HG03139 (cell line): ENCODE measurements around the gene METTL1.

Source experiments
- ATAC-seq: cut with Tn5 transposase; IDR thresholded peaks from one replicate; pipeline ENCODE4 v1.9.1; 2021; ENCODE audit not compliant: unreplicated experiment

METTL1 gene

DNA sequence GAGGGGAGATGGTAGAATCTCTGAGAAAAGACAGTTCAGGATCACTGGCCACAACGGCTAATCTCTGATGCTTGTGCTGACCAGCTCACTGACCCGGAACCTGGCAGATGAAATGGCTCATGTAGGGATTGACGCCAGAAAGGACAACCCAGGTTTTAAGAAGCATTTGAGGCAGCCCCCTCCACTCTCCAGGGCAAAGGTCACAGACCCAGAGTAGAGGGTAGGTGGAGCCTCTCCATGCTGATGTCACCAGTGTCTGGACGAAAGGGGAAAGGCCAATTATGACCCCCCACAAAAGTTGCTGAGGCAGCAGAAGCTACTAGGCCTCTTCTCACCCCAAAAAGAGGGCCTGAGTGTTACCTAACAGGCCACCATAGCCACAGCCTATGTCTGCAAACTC is 1.2 kb downstream of the METTL1 start:
- no peak for ATAC-seq

DNA sequence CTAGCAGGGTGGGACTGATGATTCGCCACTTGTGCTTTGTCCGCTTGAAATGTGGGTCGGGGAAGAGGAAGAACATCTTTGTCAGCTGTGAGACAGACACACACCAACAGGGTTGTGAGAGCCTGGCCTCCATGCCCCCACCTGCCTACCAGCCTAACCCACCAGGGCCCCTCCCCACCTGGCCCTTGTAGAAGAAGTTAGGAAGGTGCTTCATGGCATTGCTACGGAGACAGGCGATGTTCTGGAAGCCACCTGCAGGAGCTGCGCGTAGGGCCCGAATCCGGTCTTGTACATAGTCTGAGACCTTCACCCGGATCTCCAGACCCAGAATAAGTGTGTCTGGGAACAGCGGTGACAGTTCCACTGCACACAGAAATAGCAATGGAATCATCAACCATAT is 2.3 kb downstream of the METTL1 start:
- ATAC-seq = no peak

- no peak for ATAC-seq
These were observed 4.0 kb downstream of the METTL1 start for GRCh38 chr12:57767876-57768275.

- ATAC-seq = no peak
These were observed 4.6 kb downstream of the METTL1 start for GRCh38 chr12:57767305-57767698.

- no peak for ATAC-seq
These were observed 5.2 kb downstream of the METTL1 start, which contains the start of gene CYP27B1 for GRCh38 chr12:57766464-57767304. Gene CYP27B1, minus strand, starts transcription at chr12:57767078. Its CDS starts 37 bp downstream, at chr12:57767041.

DNA sequence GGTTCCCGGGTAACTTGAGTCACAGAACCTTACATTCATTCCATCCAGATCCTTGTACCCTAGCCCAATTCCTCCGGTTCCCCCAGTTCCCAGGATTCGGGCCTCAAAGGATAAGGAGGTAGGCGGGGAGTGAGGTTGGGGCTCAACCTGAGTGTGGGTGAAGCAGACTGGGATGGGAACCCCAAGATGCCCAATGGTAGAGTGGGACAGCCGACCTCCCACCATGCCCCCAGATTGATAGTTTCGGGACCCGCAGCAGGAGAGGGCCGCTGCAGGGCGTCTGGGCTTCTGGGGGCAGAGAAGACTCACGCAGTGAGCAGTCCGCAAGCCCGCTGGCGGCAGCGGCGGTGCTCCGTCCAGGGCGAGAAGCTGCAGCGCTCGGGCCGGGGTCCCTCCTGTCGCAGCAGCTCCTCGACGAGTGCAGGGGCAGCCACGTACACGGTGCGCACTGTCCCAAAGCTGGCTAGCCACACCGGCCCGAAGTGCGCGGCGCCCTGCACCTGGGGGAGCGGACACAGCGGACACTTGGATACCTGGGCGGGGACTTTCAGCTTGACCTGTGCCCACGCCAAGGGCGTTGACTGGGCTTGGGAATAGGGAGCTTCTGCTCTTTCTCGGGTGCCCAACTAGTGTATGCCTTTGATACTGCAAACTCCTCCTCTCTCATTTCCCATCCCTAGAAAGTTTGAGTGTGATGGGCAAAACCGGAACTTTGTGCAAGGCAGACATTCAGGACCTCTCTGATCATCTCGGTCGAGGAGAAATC is 6.0 kb downstream of the METTL1 start:
- ATAC-seq = no peak

GRCh38 chr12:57765003-57765697 is 6.8 kb downstream of the METTL1 start:
- no peak for ATAC-seq

GRCh38 chr12:57764662-57765002 is 7.3 kb downstream of the METTL1 start:
- no peak for ATAC-seq

GRCh38 chr12:57763881-57764661 is 7.8 kb downstream of the METTL1 start:
- no peak for ATAC-seq

DNA sequence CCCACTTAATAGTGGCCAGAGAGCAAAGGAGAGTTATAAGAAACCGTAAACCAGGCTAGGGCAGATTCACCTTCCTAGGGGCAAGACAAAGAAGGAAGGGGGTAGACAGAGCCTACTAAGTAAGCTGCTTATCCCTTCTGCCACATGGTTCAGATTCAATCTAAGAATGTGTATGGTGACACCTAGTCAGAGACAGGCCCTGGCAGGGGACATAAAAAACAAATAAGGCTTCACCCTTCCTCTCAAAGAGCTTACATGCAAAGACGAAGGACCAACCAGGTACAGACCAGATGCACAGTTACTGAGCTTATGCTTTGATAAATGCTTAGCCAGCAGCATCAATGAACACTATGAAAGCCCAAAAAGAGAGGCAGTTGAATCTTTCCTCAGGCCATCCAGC is 9.4 kb downstream of the METTL1 start:
- ATAC-seq = no peak

DNA sequence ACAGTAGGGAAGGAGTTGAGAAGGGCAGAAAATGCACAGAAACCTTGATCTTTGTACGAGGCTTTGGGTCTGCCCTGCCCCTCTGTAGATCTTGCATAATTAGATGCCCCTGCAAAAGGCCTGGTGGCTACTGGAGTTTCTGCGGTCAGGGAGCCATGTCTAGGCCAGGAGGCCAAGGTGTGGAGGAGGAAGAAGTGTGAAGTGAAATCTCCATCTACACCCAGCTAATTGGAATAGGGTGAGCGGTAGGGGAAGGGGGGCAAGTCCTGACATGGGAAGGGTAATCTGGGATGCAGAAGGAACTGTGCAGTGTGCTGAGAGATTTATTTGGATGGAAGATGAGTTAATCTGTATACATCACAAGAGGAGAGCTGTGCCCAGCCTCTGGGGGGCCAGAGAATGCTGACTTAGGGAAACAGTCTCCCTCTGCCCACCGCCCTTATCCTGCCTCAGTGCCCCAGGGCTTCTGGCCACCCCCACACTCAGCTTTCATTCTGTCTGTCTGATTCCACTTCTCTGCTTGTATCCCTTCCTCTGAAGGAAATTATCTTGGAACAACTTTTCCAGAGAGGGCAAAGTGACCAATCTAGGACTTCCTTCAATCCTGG is 10.4 kb downstream of the METTL1 start:
- no peak for ATAC-seq

DNA sequence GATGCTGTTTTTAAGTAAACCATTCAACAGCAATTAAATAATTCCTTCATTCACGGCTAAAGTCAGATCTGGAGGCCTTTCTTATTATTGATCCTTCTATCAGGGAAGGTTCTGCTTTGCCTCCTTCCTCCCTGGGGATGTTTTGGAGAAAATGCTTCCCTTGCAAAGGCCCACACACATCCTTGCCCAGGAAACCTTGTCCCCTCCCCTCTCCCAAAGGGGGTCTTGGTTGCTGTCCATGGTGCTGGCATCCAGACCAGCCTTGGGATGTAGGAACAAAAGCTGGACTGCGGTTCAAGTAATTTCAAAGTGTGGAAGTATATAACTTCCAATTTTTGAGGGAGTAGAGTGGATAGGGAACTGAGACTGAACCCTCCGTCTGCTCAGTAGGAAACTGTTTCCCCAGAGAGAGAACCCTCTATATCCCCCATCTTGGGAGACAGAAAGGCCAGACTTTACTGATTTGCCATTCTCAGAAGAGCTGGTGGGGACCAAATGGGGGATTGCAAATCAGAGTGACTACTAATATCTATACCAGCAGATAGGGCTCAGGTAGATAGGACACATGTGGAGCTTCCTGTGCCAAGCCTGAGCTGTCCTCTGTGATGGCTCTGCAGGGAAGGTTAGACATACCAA is 11.4 kb downstream of the METTL1 start:
- ATAC-seq = no peak

- ATAC-seq = no peak
These were observed 12.4 kb downstream of the METTL1 start for GRCh38 chr12:57759360-57759980.

GRCh38 chr12:57758552-57759359 is 13.1 kb downstream of the METTL1 start:
- ATAC-seq = no peak

DNA sequence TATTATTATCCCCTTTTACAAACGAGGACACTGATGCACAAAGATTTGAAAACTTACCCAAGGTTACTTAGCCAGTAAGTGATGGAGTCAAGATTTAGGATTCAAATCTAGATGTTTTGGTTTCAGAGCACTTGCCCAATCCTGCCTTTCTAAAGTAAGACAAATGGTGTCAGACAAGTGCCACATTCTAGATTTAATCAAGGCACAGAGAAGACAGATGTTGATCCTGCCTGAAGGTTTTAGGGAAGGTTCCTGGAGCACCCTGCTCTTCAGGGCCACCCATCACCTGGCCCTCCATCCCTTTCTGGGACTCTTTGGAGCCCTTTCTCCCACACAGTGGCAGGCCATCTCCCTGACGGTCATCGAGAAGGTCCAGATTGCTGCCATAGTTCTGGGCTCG is 14.1 kb downstream of the METTL1 start:
- ATAC-seq = no peak

DNA sequence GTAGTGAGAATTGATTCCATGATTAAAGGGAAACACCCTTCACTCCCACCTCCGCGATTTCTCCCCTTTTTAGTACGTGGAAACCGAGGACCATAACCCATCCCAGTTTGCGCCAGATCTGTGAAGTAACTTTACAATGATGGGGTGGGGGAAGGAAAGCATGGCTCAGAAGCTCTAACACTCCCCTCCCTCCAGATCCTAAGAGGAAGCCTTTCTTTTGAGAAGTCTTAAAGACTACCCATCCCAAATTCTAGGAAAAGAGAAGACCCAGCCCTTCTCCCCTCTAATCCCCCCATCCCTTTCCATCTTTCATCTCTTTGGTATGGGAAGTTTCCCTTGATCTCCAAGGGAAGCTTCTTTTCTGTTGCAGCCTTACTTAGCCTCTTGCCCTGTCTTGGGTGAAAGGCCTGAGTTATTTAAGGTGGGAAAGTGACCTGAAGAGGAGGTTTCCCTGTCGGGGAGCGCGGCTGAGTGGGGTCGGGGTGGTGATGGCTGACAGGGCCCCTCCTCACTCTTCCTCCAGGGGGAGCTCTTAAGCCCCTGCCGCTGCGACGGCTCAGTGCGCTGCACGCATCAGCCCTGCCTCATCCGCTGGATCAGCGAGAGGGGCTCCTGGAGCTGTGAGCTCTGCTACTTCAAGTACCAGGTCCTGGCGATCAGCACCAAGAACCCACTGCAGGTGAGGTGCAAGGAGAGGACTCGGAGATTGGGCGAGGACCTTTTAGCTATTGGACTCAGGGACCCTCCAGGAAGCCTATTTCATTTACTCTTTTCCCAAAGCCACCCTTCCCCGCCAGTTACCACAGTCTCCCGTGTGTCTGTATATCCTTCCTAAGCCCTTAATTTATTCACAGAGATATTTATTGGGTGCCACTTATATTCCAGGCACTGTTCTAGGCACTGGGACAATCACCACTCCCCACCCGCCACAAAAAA is 15.2 kb downstream of the METTL1 start:
- ATAC-seq = no peak

DNA sequence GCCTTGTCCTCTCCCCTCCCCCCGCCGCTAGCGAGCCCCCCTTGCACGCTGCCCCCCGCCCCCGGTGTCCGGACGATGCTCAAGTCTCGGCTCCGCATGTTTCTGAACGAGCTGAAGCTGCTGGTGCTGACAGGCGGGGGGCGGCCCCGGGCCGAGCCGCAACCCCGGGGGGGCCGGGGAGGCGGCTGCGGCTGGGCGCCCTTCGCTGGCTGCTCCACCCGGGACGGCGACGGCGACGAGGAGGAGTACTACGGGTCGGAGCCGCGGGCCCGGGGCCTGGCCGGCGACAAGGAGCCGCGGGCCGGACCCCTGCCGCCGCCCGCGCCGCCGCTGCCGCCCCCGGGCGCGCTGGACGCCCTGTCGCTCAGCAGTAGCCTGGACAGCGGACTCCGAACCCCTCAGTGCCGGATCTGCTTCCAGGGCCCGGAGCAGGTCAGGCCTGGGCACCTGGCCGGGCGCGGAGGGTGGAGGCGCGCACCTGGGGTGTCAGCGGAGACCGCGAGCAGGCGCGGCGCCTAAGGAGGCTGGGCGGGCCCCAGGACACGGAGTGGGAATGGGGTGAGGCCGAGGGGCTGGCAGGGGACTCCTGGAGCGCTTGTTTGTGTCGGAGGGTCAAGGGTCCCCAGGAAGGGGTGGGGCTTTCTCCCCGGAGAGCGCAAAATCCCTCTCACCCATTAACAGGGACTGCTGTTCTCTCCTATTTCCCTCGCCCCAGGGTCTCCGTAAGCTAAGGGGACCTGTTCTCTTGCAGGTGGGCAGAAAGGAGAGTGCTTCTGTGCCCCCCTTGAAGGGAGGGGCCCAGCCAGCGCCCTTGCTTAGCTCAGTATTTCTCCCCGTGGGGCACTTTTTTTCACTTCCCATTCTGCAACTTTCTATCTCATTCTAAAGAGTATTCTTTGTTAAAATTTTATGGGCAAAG is 16.2 kb downstream of the METTL1 start:
- ATAC-seq = no peak
